ENCODE measurements around the gene TRIOBP.

The TRIOBP gene

GRCh38 chr22:37676736-37677492, 19.9 kb upstream of the TRIOBP start:
- Histone ChIP-seq H3K4me1 (ENCODE audit: control insufficient read depth, insufficient read depth, low read length) (peaks cover 9% of the 10 kb centered on the region), H3K9me3 (ENCODE audit: control insufficient read depth, insufficient read depth, low read depth, low read length) (no peaks in the 10 kb centered on the region), H3K4me3 (ENCODE audit: low read depth, low read length) (peak overlapping the region; percentile 39), H3K36me3 (ENCODE audit: control insufficient read depth in 2 of 2, insufficient read depth in 1 of 2, low read length in 2 of 2) (no peaks in the 10 kb centered on the region), H3K27ac (ENCODE audit: extremely low read depth, low read depth, low read length) (peak overlapping the region; percentile 62)
- CTCF ChIA-PET, result interaction anchor here (0.6 to 15.8 kb wide), 3 partner anchors 39 to 1005 kb away, joined by 3 to 353 read pairs (median 3); partner anchors contain the start of gene SH3BP1
- POLR2A ChIA-PET, result interaction anchor here (0.6 to 3.9 kb wide), 8 partner anchors 9 to 69 kb away, joined by 3 to 78 read pairs (median 6); partner anchors contain the start of genes GGA1 and PDXP
- TF ChIP-seq ZNF302 (tag by site-specific recombination; IDR thresholded peaks at IDR 0.05; ENCODE audit: low read depth) (no peak), ZNF449 (tag by site-specific recombination; IDR thresholded peaks at IDR 0.05) (peak; percentile 53; the same call in 1 of the 2 replicates), ZBTB21 (tag by site-specific recombination; IDR thresholded peaks at IDR 0.05) (peak; percentile 33), AEBP2 (tag by site-specific recombination; IDR thresholded peaks at IDR 0.05; ENCODE audit: borderline replicate concordance) (no peak), OSR2 (tag by site-specific recombination; IDR thresholded peaks at IDR 0.05) (peak; percentile 39; the same call in 1 of the 2 replicates), TCF7L2 (IDR thresholded peaks at IDR 0.05; ENCODE audit: borderline replicate concordance, low read depth, low read length) (no peak), ZNF501 (tag by site-specific recombination; IDR thresholded peaks at IDR 0.05) (0 out of 2 replicates have a peak, but pooled peaks have one; percentile 32), ZBTB7A (tag by site-specific recombination; IDR thresholded peaks at IDR 0.05; ENCODE audit: low read depth) (no peak), GFI1B (tag by site-specific recombination; IDR thresholded peaks at IDR 0.05) (no peak), GLI2 (tag by site-specific recombination; IDR thresholded peaks at IDR 0.05; ENCODE audit: borderline replicate concordance, low read depth) (no peak), ZNF175 (tag by site-specific recombination; IDR thresholded peaks at IDR 0.05) (no peak), ZNF837 (tag by site-specific recombination; IDR thresholded peaks at IDR 0.05) (no peak), ZNF530 (tag by site-specific recombination; IDR thresholded peaks at IDR 0.05; ENCODE audit: low read depth) (no peak), ZNF404 (tag by site-specific recombination; IDR thresholded peaks at IDR 0.05) (no peak), ZNF776 (tag by site-specific recombination; IDR thresholded peaks at IDR 0.05; ENCODE audit: borderline replicate concordance) (no peak), MEIS1 (CRISPR knock-in tag; IDR thresholded peaks at IDR 0.05; ENCODE audit: borderline replicate concordance) (no peak), ZNF394 (tag by site-specific recombination; IDR thresholded peaks at IDR 0.05; ENCODE audit: borderline replicate concordance) (no peak), ZNF514 (tag by site-specific recombination; IDR thresholded peaks at IDR 0.05) (no peak), ZSCAN30 (tag by site-specific recombination; IDR thresholded peaks at IDR 0.05) (no peak), WT1 (tag by site-specific recombination; IDR thresholded peaks at IDR 0.05) (peak; percentile 76), MZF1 (tag by site-specific recombination; IDR thresholded peaks at IDR 0.05; ENCODE audit: borderline replicate concordance) (no peak), ZNF560 (tag by site-specific recombination; IDR thresholded peaks at IDR 0.05; ENCODE audit: borderline replicate concordance) (no peak), TRIM28 (IDR thresholded peaks at IDR 0.05; ENCODE audit: borderline replicate concordance, low read length) (no peak), ZNF140 (tag by site-specific recombination; IDR thresholded peaks at IDR 0.05) (no peak), ZBTB44 (tag by site-specific recombination; IDR thresholded peaks at IDR 0.05) (no peak), EGR2 (tag by site-specific recombination; IDR thresholded peaks at IDR 0.05; ENCODE audit: low read depth) (peak; percentile 91), GLIS1 (tag by site-specific recombination; IDR thresholded peaks at IDR 0.05) (peak; percentile 70; the same call in 1 of the 2 replicates), ZNF645 (tag by site-specific recombination; IDR thresholded peaks at IDR 0.05) (no peak), ZNF248 (tag by site-specific recombination; IDR thresholded peaks at IDR 0.05) (no peak), KLF16 (tag by site-specific recombination; IDR thresholded peaks at IDR 0.05) (peak; percentile 91), ZNF132 (tag by site-specific recombination; IDR thresholded peaks at IDR 0.05; ENCODE audit: borderline replicate concordance) (no peak)

Data from HEK293 (cell line).